HG02938 (cell line): ENCODE data around the gene FUT8.
A peak's percentile ranks its signal among the peaks of the same experiment; 100 is the strongest.

Experiments used
- ATAC-seq: cut with Tn5 transposase; IDR thresholded peaks from one replicate; pipeline ENCODE4 v1.9.1; 2021; ENCODE audit warnings: mild to moderate bottlenecking, moderate library complexity; ENCODE audit not compliant: unreplicated experiment

Gene FUT8

GRCh38 chr14:65487783-65488494 lies 75.4 kb downstream of the FUT8 start:
- ATAC-seq = no peak

- ATAC-seq = no peak
Observed at GRCh38 chr14:65491274-65491673, 78.7 kb downstream of the FUT8 start.

GRCh38 chr14:65492266-65492665 lies 79.7 kb downstream of the FUT8 start:
- ATAC-seq = no peak

GRCh38 chr14:65495196-65495595 lies 82.7 kb downstream of the FUT8 start:
- no peak for ATAC-seq

GRCh38 chr14:65496178-65496993 lies 83.9 kb downstream of the FUT8 start:
- ATAC-seq = no peak

GRCh38 chr14:65499138-65499537 lies 86.6 kb downstream of the FUT8 start:
- no peak for ATAC-seq

- ATAC-seq = no peak
Observed at GRCh38 chr14:65500075-65500474, 87.5 kb downstream of the FUT8 start.

- ATAC-seq = no peak
Observed at GRCh38 chr14:65501328-65501727, 88.8 kb downstream of the FUT8 start.

GRCh38 chr14:65502676-65503124 lies 90.2 kb downstream of the FUT8 start:
- ATAC-seq = peak; percentile 47

GRCh38 chr14:65503771-65504170 lies 91.2 kb downstream of the FUT8 start:
- no peak for ATAC-seq

GRCh38 chr14:65506801-65507200 lies 94.3 kb downstream of the FUT8 start:
- ATAC-seq = no peak

- ATAC-seq = no peak
Observed at GRCh38 chr14:65509842-65510241, 97.3 kb downstream of the FUT8 start.

- ATAC-seq = no peak
Observed at GRCh38 chr14:65513671-65514070, 101.1 kb downstream of the FUT8 start.

GRCh38 chr14:65517635-65518542 lies 105.4 kb downstream of the FUT8 start:
- ATAC-seq = no peak

GRCh38 chr14:65528069-65528468 lies 115.5 kb downstream of the FUT8 start:
- ATAC-seq = no peak

- ATAC-seq = no peak
Observed at GRCh38 chr14:65531148-65531547, 118.6 kb downstream of the FUT8 start.

GRCh38 chr14:65533736-65534404 lies 121.3 kb downstream of the FUT8 start:
- ATAC-seq = no peak

- ATAC-seq = no peak
Observed at GRCh38 chr14:65536781-65537423, 124.4 kb downstream of the FUT8 start.

- no peak for ATAC-seq
Observed at GRCh38 chr14:65548878-65549277, 136.3 kb downstream of the FUT8 start.

- no peak for ATAC-seq
Observed at GRCh38 chr14:65549429-65549828, 136.9 kb downstream of the FUT8 start.
